Thyroid gland (tissue), 4 donors: ENCODE measurements around the gene UGT1A10.

ENCODE experiments used
- POLR2A ChIP-seq, 2 donors: fragments of 450-650 bp; IDR thresholded peaks; one replicate each; pipeline ENCODE4 v1.6.1; 2017; ENCODE audit warnings: antibody characterized with exemption in 2 of 2, mild to moderate bottlenecking in 2 of 2, moderate library complexity in 1 of 2
- TF ChIP-seq, protein P1 (sequence below), 6 experiments: fragments of 200-600 bp in 3 of 6; fragments of 450-650 bp in 3 of 6; sonication (generic) in 3 of 6; IDR thresholded peaks; one replicate each; pipeline ENCODE4 v1.5.1; 2016 to 2019; ENCODE audit warnings: antibody characterized with exemption in 6 of 6, mild to moderate bottlenecking in 2 of 6, inconsistent platforms in 1 of 6, moderate library complexity in 1 of 6

DNA sequence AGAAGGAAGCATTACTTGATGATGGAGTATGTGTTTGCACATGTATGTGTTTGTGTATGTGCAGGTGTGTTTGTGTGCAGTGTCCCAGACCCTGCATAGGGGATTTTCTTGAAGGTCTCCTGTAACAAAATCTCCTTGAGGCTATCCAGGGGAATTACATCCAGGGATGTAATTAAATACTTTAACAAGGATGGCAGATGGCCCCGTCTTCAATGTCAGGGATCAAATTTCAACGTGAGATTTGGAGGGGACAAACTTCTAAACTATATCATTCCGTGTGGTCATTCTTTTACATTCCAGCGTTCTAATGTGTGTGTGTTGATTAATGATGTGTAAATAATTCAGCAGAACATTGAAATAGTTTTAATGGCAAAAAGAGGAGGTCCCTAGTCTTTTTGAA lies 38.7 kb downstream of the UGT1A10 start:
- no peak for TF ChIP-seq POLR2A (IDR thresholded peaks at IDR 0.05)
- TF ChIP-seq, protein P1, sequence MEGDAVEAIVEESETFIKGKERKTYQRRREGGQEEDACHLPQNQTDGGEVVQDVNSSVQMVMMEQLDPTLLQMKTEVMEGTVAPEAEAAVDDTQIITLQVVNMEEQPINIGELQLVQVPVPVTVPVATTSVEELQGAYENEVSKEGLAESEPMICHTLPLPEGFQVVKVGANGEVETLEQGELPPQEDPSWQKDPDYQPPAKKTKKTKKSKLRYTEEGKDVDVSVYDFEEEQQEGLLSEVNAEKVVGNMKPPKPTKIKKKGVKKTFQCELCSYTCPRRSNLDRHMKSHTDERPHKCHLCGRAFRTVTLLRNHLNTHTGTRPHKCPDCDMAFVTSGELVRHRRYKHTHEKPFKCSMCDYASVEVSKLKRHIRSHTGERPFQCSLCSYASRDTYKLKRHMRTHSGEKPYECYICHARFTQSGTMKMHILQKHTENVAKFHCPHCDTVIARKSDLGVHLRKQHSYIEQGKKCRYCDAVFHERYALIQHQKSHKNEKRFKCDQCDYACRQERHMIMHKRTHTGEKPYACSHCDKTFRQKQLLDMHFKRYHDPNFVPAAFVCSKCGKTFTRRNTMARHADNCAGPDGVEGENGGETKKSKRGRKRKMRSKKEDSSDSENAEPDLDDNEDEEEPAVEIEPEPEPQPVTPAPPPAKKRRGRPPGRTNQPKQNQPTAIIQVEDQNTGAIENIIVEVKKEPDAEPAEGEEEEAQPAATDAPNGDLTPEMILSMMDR (IDR thresholded peaks at IDR 0.05), result no peak
